Mesothelial cell of epicardium (in vitro differentiated cells): ENCODE measurements around the gene DACH2. TPM values are rescaled to one million over a fixed set of nuclear protein-coding genes. Genes with fewer than 3 reads are reported as not detected.

ENCODE experiments used
- DNase-seq, 2 experiments: peaks; one replicate each; pipeline ENCODE4 v3.0.0; 2021; ENCODE audit warnings: low spot score in 2 of 2; ENCODE audit not compliant: unreplicated experiment in 2 of 2
- H3K27ac Mint-ChIP-seq: 2 replicates; pipeline ENCODE4 v1.8.0; 2021; ENCODE audit warnings: mixed read lengths
- H3K27me3 Mint-ChIP-seq: 2 replicates; pipeline ENCODE4 v1.8.0; 2021; ENCODE audit warnings: low read depth, mixed read lengths
- H3K36me3 Mint-ChIP-seq: 2 replicates; pipeline ENCODE4 v1.8.0; 2021; ENCODE audit warnings: mixed read lengths
- H3K4me1 Mint-ChIP-seq: 2 replicates; pipeline ENCODE4 v1.8.0; 2021; ENCODE audit warnings: mixed read lengths
- H3K4me3 Mint-ChIP-seq: 2 replicates; pipeline ENCODE4 v1.8.0; 2021; ENCODE audit warnings: mild to moderate bottlenecking, moderate library complexity, mixed read lengths
- H3K9me3 Mint-ChIP-seq: 2 replicates; pipeline ENCODE4 v1.8.0; 2021; ENCODE audit warnings: mixed read lengths
- total RNA-seq: library from RNA; stranded (reverse); gene quantifications from 3 replicates; pipeline ENCODE4 v1.2.1, GENCODE V29; 2021
- TF ChIP-seq, protein P1 (sequence below): fragments of 200-600 bp; sonication (generic); IDR thresholded peaks from one replicate; pipeline ENCODE4 v1.5.0; 2021; ENCODE audit warnings: antibody characterized with exemption; ENCODE audit not compliant: unreplicated experiment

The DACH2 gene
- total RNA-seq, 1 donor from 2014 or later: 16.3 TPM

- TF ChIP-seq, protein P1, sequence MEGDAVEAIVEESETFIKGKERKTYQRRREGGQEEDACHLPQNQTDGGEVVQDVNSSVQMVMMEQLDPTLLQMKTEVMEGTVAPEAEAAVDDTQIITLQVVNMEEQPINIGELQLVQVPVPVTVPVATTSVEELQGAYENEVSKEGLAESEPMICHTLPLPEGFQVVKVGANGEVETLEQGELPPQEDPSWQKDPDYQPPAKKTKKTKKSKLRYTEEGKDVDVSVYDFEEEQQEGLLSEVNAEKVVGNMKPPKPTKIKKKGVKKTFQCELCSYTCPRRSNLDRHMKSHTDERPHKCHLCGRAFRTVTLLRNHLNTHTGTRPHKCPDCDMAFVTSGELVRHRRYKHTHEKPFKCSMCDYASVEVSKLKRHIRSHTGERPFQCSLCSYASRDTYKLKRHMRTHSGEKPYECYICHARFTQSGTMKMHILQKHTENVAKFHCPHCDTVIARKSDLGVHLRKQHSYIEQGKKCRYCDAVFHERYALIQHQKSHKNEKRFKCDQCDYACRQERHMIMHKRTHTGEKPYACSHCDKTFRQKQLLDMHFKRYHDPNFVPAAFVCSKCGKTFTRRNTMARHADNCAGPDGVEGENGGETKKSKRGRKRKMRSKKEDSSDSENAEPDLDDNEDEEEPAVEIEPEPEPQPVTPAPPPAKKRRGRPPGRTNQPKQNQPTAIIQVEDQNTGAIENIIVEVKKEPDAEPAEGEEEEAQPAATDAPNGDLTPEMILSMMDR: no peak
- H3K4me1 Mint-ChIP-seq: peaks cover 6% of the 10 kb centered on the region
- no peaks in the 10 kb centered on the region for H3K27me3 Mint-ChIP-seq
- peaks cover 13% of the 10 kb centered on the region for H3K36me3 Mint-ChIP-seq
- H3K4me3 Mint-ChIP-seq: no peak overlapping the region
- H3K9me3 Mint-ChIP-seq: peaks cover 14% of the 10 kb centered on the region
- no peak for DNase-seq
- no peak overlapping the region for H3K27ac Mint-ChIP-seq
These were observed 657.0 kb downstream of the DACH2 start for GRCh38 chrX:86805241-86805640.

DNA sequence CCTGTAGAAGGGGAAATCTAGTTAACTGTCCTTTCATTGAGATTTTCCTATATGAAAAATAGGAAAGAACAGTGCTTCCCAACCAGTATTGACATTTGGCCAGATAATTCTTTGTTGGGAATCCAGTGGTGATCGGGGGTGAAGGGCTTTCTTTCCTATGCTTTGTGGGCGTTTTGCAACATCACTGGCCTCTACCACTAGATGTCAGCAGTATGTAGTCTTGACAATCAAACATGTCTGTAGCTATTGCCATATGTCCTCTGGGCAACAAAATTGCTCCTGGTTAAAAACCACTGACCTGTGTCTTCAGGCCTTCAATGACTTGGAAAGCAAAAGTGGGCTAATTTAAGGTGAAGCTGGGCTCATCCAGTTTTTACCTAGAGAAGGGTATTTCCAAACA lies 658.5 kb downstream of the DACH2 start:
- peaks cover 13% of the 10 kb centered on the region for H3K36me3 Mint-ChIP-seq
- H3K4me1 Mint-ChIP-seq: peaks cover 6% of the 10 kb centered on the region
- H3K27ac Mint-ChIP-seq: no peak overlapping the region
- TF ChIP-seq, protein P1: no peak
- H3K27me3 Mint-ChIP-seq: no peaks in the 10 kb centered on the region
- H3K9me3 Mint-ChIP-seq: peaks cover 14% of the 10 kb centered on the region
- DNase-seq: no peak
- H3K4me3 Mint-ChIP-seq: no peak overlapping the region

- no peak for DNase-seq
- no peak overlapping the region for H3K27ac Mint-ChIP-seq
These were observed 661.4 kb downstream of the DACH2 start for GRCh38 chrX:86809651-86810050.

GRCh38 chrX:86829786-86830185 lies 681.5 kb downstream of the DACH2 start:
- Mint-ChIP-seq H3K36me3 (peaks cover 2% of the 10 kb centered on the region), H3K9me3 (peaks cover 4% of the 10 kb centered on the region), H3K27ac (peak overlapping the region; percentile 1), H3K4me1 (peaks cover 20% of the 10 kb centered on the region), H3K27me3 (no peaks in the 10 kb centered on the region), H3K4me3 (no peak overlapping the region)
- TF ChIP-seq, protein P1: no peak
- DNase-seq: no peak

More at GRCh38 chrX:86809651-86810050, 661.4 kb downstream of the DACH2 start:
- peaks cover 7% of the 10 kb centered on the region for H3K9me3 Mint-ChIP-seq
- TF ChIP-seq, protein P1: no peak
- no peak overlapping the region for H3K4me3 Mint-ChIP-seq
- peaks cover 6% of the 10 kb centered on the region for H3K4me1 Mint-ChIP-seq
- H3K27me3 Mint-ChIP-seq: no peaks in the 10 kb centered on the region
- peaks cover 6% of the 10 kb centered on the region for H3K36me3 Mint-ChIP-seq

- H3K27me3 Mint-ChIP-seq: no peaks in the 10 kb centered on the region
- peaks cover 20% of the 10 kb centered on the region for H3K4me1 Mint-ChIP-seq
- H3K4me3 Mint-ChIP-seq: no peak overlapping the region
- no peak for DNase-seq
- peaks cover under 1% of the 10 kb centered on the region for H3K9me3 Mint-ChIP-seq
- TF ChIP-seq, protein P1: no peak
- no peak overlapping the region for H3K27ac Mint-ChIP-seq
- no peaks in the 10 kb centered on the region for H3K36me3 Mint-ChIP-seq
These were observed 682.4 kb downstream of the DACH2 start for GRCh38 chrX:86830685-86831084.

DNA sequence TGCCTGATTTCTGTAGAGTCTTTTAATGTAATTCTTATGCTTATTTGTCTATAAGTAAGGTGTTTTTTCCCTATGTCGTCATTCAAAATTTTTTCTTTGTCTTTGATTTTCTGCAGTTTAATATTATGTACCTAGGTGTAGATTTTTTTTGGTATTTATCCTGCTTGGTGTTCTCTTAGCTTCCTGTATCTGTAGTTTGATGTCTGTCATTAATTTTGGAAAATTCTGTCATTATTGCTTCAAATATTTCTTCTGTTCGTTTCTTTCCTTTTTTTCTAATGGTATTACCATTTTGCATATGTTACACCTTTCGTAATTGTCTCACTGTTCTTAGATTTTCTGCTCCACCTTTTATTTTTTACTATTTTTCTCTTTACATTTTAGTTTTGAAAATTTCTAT lies 696.9 kb downstream of the DACH2 start:
- DNase-seq: no peak
- Mint-ChIP-seq H3K4me1 (no peaks in the 10 kb centered on the region), H3K4me3 (no peak overlapping the region), H3K27me3 (no peaks in the 10 kb centered on the region), H3K27ac (no peak overlapping the region), H3K9me3 (peaks cover 29% of the 10 kb centered on the region), H3K36me3 (no peaks in the 10 kb centered on the region)
- TF ChIP-seq, protein P1: no peak
